GM18502 (cell line): ENCODE data around the gene ARHGAP11B.
A peak's percentile ranks its signal among the peaks of the same experiment; 100 is the strongest.
"Not testable (repeated sequence)": the region's sequence is repeated elsewhere in the genome, so short reads cannot be mapped to it uniquely, and the experiment has no call there.

Source experiments
- ATAC-seq: cut with Tn5 transposase; IDR thresholded peaks from one replicate; pipeline ENCODE4 v1.9.1; 2021; ENCODE audit warnings: mild to moderate bottlenecking; ENCODE audit not compliant: unreplicated experiment, poor library complexity

ARHGAP11B gene

DNA sequence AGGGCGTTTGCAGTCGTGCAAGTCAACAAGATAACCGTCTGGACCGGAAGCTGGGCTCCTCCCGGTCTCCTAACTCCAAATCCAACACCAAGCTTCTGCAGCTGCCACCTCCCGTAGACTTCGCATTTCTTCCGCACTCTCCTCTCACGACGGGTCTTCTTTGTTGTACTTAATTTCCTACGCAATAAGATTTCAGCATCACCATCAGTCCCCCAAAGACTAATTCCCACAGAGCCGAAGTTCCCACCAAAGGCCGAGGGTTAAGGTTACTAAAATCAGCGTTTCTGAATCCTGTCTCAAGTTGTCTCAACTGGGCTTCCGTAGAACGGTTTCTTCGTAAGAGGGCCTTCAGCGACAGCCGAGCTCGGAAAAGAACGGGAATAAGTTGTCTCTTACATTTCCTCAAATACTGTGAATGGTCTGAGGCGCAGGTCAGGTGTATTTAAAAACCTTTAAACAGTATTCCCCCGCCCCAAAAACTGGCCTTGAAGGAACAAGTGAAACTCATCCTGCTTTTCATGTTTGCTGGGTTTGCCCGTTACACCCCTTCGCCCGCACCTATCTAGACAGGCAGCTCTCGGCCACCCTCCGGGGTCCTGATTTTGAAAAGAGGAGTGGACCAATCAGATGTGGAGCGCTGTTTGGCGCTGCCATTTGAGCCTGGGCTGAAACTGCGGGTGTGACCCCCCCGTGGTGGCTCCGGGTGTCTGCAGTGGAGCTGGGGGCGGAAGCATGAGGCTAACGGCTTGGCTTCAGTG, at the start of gene ARHGAP11B:
Gene ARHGAP11B, plus strand, starts transcription at position 693 of the 758 bp plus-strand sequence.
- peak; percentile 88 for ATAC-seq

DNA sequence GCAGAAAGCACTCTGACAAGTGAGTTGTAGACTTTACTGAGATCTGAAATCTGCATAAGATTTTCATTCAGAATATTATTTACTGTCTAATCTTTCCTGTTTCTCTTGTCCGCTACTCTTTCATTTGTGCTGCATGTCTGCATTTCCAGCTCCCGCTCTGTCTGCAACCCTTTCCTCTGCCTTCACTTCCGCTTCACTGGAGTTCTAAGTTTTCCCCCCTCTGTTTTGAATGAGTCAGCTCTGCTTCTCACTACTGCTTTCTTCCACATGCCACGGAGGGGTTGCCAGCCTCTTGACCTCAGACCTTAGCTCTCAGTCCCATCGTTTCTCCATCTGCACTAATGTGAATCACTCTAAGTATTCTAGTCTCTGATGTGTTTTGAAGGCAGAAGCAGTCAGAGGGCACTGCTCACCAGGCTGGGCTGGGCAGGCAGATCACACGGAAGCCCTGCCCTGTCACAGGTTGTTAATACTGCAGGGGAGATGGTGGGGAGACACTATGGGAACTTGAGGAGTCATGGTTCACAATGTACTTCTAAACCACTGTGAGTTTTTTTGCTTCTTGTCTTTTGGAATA, 46.4 kb upstream of the ARHGAP11B start:
- not testable (repeated sequence) for ATAC-seq

DNA sequence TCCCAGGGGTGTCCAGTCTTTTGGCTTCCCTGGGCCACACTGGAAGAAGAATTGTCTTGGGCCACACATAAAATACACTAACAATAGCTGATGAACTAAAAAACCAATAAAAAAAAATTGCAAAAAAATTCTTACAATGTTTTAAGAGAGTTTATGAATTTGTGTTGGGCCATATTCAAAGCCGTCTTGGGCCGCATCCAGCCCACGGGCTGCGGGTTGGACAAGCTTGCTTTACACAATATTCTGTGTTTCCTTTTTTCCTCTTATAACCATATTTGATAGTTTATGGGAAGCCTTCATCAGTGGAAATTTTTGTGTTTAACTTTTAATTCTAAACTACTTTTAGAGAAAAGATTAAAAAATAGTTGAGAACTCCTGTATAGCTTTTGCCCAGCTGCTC, 45.2 kb upstream of the ARHGAP11B start:
- not testable (repeated sequence) for ATAC-seq

DNA sequence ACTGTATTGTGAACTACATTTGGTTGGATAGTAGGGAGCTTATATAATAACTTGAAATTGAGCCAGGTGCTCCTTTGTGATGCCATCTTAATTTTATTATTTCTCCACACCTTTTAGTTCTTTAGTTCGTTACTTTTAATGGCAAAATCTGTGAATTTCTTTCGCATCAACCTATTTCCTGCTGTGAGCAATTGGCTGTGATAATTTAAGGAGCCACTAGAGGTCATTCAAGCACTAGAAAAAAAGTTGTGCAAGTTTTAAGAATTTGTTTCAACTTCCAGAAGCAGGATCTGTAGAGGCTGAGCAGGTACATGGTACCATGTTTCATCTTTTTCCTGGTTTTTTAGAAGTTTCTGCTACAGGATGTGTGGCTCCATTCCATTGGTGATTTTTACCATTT, 27.0 kb upstream of the ARHGAP11B start:
- ATAC-seq: not testable (repeated sequence)

DNA sequence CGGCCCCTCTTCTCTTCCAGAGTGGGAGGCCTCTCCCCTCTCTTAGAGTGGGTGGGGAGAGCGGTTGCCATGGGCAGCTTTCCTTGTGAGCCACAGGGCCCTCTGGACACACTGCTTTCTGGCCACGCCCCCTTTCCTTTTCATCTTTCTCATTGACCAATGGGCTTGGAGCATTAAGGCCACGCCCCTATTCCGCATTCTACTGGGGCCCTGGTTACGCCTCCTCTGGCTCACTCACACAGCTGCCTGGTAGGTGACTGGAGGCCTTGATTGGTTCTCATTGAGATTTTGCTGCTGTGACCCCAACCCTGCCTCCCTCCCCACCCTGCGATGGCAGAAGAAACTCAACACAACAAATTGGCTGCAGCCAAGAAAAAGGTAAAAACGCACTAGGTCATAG, 22.1 kb upstream of the ARHGAP11B start, which contains the start of gene GOLGA8H:
Gene GOLGA8H, plus strand, starts transcription at position 233 of the 400 bp plus-strand sequence. Its CDS starts 98 bp downstream, at position 331.
- ATAC-seq: not testable (repeated sequence)

DNA sequence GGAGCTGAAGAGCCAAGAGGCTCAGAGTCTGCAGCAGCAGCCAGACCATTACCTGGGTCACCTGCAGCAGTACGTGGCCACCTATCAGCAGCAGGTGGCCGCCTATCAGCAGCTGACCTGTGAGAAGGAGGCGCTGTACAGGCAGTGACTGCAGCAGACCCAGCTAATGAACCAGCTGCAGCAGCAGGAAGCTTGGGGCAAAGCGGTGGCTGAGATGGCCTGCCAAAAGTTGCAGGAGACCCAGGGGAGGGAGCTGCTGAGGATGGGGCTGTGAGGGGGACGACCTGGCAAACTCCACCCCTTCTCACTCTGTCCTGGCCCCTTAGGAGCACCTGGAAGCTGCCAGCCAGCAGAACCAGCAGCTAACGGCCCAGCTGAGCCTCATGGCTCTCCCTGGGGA, 13.7 kb upstream of the ARHGAP11B start:
- ATAC-seq: not testable (repeated sequence)

DNA sequence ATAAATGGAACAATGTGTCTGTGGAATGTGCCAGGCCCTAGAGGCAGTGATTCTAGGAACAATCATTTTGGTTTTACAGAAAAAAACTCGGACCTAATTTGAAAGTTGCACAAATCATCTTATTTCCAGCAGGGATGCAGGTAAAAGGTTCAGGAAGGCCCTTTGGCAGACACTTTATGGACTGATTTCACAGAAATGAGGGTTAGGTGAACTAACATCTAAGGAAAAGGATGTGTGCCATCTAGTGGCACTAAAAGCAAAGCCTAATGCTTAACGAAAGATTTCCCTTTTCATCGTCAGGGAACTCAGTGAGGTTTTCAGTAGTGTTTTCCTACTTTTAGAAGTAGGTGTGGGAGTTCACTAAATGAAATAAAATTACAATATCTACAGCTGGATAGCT, 4.6 kb upstream of the ARHGAP11B start:
- not testable (repeated sequence) for ATAC-seq

DNA sequence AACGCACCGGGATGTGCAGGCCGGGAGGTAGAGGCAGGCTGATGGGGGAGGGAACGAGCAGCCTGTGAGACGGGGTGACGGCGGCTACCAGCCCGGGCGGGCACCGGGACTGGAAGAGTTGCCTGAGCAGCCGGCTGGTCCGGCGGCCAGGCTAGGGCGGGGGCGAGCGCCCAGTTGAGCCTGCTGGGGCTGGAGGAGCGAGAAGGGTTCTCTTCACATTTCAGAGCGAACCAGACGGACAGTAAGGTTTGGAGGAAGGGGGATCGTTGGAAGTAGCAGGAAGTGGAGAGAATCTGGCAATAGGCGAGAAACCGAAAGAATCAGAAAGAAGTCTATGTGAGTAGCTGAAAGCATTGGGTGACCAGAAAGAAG, 252 bp downstream of the ARHGAP11B start:
- ATAC-seq: not testable (repeated sequence)

DNA sequence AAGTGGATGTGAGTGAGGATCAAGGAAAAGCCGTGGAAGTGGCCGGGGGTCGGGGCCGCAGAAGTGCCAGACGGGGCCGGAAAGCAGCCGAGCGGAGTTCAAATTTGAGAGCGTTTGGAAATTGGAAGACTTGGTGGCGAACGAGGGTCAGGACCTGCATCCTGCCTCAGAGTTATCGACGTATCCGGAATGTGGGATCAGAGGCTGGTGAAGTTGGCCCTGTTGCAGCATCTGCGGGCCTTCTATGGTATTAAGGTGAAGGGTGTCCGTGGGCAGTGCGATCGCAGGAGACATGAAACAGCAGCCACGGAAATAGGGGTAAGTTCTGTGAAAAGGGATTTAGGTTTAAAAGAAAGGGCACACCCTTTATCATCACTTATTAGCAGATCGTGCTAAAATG, 704 bp downstream of the ARHGAP11B start:
- ATAC-seq: not testable (repeated sequence)

DNA sequence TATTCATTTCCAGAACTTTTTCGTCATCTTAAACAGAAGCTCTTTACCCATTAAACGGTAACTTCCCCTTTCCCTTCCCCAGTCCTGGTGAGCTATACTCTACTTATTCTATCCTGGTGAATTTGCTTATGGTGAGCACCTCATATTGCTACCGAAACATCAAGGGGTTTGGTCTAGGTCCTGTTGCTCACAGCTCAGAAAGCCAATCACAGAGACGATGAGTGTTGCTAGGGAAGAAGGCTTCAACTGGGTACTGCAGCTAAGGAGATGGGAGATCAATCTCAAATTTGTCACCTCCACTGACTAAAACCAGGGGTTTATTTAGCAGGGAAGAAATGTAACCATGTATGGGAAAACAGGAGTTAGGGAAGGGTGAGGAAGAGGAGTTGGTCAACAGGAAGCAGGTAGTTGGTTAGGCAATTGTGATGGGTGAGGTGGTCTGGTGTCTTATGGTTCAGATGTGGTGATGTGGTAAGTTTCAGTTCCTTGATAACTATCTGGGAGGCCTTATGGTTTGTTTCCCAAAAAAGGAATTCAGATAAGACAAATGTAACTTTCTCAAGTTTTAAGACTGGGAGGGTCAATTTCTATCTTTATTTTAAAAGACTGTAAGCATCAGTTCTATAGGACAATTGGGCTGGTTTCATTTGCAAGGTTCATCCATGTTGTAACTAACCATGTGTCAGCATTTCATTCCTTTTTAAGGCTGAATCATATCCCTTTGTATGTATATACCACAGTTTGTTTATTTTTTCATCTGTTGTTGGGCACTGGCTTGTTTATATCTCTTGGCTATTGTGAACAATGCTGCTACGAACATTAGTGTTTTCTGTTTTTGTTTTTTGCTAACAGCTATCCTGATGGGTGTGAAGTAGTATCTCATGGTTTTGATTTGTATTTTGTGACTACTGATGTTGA, 24.3 kb downstream of the ARHGAP11B start:
- ATAC-seq: peak; percentile 97

DNA sequence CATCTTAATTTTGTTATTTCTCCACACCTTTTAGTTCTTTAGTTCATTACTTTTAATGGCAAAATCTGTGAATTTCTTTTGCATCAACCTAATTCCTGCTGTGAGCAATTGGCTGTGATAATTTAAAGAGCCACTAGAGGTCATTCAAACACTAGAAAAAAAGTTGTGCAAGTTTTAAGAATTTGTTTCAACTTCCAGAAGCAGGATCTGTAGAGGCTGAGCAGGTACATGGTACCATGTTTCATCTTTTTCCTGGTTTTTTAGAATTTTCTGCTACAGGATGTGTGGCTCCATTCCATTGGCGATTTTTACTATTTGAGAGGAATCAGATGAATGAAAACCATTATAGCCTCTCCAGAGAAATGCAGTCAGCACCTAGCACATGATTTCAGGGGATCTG, 35.2 kb downstream of the ARHGAP11B start:
- ATAC-seq: not testable (repeated sequence)

DNA sequence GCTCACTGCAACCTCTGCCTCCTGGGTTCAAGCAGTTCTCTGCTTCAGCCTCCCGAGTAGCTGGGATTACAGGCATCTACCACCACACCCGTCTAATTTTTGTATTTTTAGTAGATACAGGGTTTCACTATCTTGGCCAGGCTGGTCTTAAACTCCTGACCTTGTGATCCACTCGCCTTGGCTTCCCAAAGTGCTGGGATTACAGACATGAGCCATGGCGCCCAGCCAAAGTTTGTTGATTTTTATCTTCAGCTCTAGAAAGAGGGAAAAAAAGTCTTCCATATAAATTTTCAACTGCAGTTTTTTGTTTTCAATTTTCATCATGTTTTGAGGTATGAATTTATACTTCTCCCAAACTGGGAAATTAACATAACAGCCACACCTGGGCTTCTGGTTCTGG, 43.7 kb downstream of the ARHGAP11B start:
- ATAC-seq: not testable (repeated sequence)

DNA sequence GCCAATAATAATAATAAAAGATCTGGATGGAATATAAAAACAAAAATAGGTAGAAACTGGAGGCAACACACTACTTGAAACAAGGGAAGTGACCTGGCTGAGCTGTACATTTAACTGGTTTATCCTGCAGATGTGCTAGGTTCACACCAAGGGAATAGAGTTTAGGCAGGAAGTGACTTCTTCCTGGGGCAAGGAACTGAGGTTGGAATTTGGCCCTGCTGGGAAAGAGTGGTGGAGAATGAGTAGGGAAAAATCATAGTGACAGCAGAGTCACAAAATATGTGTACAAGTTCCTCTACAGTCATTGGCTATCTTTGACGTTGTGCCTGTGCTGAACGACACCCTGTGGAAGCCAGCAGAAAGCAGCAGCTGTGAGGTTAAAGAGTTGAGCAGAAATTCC, 44.1 kb downstream of the ARHGAP11B start:
- ATAC-seq: no peak

DNA sequence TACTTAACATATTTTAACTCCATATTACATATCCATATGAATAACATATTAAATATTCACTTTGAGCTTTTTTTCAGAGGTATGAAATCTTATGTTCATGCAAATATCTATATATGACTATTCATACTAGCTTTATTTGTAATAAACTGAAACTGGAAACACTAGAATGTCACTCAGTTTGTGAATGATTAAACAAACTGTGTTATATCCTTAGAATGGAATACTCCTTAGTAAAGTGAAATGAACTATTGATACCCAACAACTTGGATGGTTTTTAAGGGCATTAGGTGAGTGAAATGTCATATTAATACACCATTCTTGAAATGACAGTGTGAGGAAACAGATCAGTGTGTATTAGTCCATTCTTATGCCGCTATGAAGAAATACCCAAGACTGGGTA, 45.4 kb downstream of the ARHGAP11B start:
- ATAC-seq: no peak

DNA sequence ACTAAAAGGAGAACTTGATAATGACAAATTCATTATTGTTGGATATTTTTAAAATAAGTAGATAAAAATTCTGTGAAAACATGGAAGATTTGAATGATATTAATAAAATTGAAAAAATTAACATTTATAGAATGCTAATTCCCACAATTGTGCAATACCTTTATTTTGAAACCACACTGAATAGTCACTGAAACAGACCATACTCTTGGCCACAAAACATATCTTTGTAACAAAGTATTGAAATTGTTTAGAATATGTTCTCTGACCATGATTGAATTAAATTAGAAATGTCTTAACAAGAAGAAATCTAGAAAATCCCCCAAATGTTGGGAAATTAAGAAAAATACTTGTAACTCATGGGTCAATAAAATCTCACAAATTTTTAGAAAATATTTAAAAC, 49.2 kb downstream of the ARHGAP11B start:
- ATAC-seq: no peak

DNA sequence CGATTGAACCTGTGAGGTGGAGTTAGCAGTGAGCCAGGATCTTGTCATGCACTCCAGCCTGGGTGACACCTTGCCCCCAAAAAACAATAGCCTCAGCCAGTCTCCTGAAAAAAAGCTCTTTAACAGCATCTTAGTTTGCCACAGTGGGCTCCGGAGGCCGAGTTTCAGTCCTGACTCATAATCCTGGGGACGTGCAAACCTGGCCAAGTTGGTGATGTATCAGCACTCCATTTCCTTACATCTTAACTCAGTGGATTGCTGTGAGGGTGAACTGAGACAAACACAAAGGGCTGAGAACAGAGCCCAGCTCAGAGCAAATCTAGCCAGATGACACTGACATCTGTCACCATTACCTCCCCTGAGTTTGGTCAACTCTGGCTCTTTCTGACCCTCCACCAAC, 50.0 kb downstream of the ARHGAP11B start:
- ATAC-seq: not testable (repeated sequence)

DNA sequence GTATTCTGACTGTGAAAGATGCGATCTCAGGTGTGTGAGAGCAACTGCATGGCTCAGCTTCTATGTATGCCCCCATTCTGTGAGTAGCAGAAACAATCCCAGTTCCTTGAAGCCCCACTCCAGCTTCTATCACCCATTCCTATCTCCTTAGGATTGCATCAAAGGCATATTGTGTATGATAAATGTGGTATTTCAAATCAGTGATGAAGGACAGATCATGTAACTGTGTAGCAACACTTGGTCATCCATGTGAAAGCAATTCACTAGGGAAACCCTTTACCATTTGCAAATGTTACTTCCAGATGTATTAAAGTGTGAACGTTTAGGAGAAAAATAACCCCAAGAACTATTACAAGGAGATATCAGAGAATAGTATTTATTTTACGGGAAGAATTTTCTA, 55.1 kb downstream of the ARHGAP11B start:
- not testable (repeated sequence) for ATAC-seq

DNA sequence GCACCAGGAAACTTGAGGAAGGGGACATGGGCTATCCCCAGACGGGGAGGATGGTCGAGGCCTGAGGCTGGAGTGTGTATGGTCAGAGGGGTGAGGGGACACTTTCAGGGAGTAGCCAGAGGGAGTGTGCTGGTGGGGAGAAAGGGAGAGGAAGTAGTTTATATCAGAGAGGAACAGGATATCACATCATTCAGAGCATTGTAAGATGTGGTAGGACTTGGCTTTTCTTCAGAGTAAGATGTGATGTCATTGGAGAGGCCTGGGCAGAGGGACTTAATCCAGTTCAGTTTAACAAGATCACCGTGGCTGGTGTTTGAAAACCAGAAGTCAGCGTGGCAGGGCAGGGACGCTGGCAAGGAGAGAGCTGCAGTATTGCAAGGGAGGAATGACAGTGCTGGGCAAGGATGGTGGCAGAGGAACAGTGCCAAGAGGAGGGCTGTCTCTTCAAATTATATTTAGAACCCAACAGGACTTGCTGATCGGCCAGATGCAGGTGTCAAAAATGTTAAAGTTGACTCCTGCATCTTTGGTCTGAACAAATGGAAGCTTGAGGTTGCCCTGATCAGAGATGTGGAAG, 59.9 kb downstream of the ARHGAP11B start:
- not testable (repeated sequence) for ATAC-seq

DNA sequence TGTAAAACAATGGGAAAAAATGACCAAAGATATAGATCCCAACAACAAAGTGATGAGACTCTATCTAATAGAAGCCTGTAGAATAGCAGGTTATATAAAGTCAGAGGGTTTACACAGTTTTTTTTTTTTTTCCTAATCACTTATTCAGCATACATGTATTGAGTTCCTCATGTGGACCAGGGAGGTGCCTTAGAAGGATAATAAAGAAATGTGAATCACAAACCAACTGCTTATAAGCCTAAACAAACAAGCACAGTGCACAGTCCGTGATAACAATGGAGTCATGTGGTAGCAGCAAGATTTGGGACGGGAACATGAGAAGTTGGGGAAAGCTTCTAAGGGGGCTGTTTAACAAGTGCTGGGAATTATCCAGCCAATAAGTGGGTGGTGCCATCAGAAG, 60.7 kb downstream of the ARHGAP11B start:
- ATAC-seq: not testable (repeated sequence)
